NCI-H1105 treated with DMSO at 0.1 percent for 48 hours (cell line): Measurements from ENCODE around the gene POGLUT3.
A peak's percentile ranks its signal among the peaks of the same experiment; 100 is the strongest.

ENCODE experiments used
- DNase-seq: peaks from one replicate; lab custom pipeline; 2025; lab: John Stamatoyannopoulos, UW

Gene POGLUT3

GRCh38 chr11:108500721-108501120 lies 2.5 kb upstream of the POGLUT3 start:
- no peak for DNase-seq

GRCh38 chr11:108500169-108500568 lies 2.0 kb upstream of the POGLUT3 start:
- DNase-seq = no peak

- no peak for DNase-seq
Observed at GRCh38 chr11:108498816-108499408, 728 bp upstream of the POGLUT3 start.

- DNase-seq = peak; percentile 82
Observed at GRCh38 chr11:108497317-108498045, 703 bp downstream of the POGLUT3 start.

GRCh38 chr11:108496643-108497256 lies 1.4 kb downstream of the POGLUT3 start:
- DNase-seq = no peak

GRCh38 chr11:108495326-108495725 lies 2.9 kb downstream of the POGLUT3 start:
- DNase-seq = no peak

GRCh38 chr11:108494182-108494581 lies 4.0 kb downstream of the POGLUT3 start:
- peak; percentile 66 for DNase-seq

- DNase-seq = no peak
Observed at GRCh38 chr11:108491936-108492335, 6.2 kb downstream of the POGLUT3 start.

GRCh38 chr11:108486828-108487227 lies 11.4 kb downstream of the POGLUT3 start:
- no peak for DNase-seq

GRCh38 chr11:108486331-108486730 lies 11.9 kb downstream of the POGLUT3 start:
- no peak for DNase-seq

- DNase-seq = no peak
Observed at GRCh38 chr11:108483163-108483562, 15.0 kb downstream of the POGLUT3 start.

- DNase-seq = no peak
Observed at GRCh38 chr11:108474664-108475463, 23.3 kb downstream of the POGLUT3 start.

GRCh38 chr11:108472681-108473080 lies 25.5 kb downstream of the POGLUT3 start:
- DNase-seq = no peak

GRCh38 chr11:108468478-108468864 lies 29.7 kb downstream of the POGLUT3 start:
- DNase-seq = no peak

- peak; percentile 98 for DNase-seq
Observed at GRCh38 chr11:108467091-108467823, 30.9 kb downstream of the POGLUT3 start, which contains the start of gene C11orf65. C11orf65 (minus strand) TSS chr11:108467529; CDS start chr11:108461559, 5,970 bp downstream.

GRCh38 chr11:108466405-108466804 lies 31.8 kb downstream of the POGLUT3 start:
- DNase-seq = no peak

GRCh38 chr11:108453207-108453835 lies 44.9 kb downstream of the POGLUT3 start:
- no peak for DNase-seq
